IMR-90 (cell line): Measurements from ENCODE around the gene OR4K2. TPM values are rescaled to one million over a fixed set of nuclear protein-coding genes. Genes with fewer than 3 reads are reported as not detected.
A peak's percentile ranks its signal among the peaks of the same experiment; 100 is the strongest.
"Not testable (repeated sequence)": the region's sequence is repeated elsewhere in the genome, so short reads cannot be mapped to it uniquely, and the experiment has no call there.

Experiments used
- ATAC-seq: fragments of 200-7000 bp; cut with Tn5 transposase; 2 replicates; pipeline ENCODE4 v1.9.1; 2020; ENCODE audit warnings: low read depth, mild to moderate bottlenecking, moderate library complexity
- BruUV-seq: library from RNA; stranded (reverse); fragments of 400-500 nt; replicated peaks from 2 replicates; lab custom pipeline; 2021; lab: Mats Ljungman, UMichigan
- CTCF ChIA-PET: fragments of 300-600 bp; formaldehyde crosslinking; extraction: SDS; loops from one replicate; lab custom pipeline; 2021; ENCODE audit warnings: antibody characterized with exemption; lab: Yijun Ruan, JAX
- POLR2A ChIA-PET: fragments of 300-600 bp; sonication (Branson Sonifier 250); formaldehyde crosslinking; loops from one replicate; lab custom pipeline; 2022; ENCODE audit warnings: antibody characterized with exemption; ENCODE audit not compliant: unreplicated experiment; lab: Charles Lee
- DNase-seq: peaks from one replicate; pipeline ENCODE4 v3.0.0; 2013
- H2AFZ ChIP-seq: replicated peaks from 2 replicates; pipeline ENCODE3; 2013; ENCODE audit warnings: low read length, mild to moderate bottlenecking; ENCODE audit not compliant: poor library complexity
- H2AK5ac ChIP-seq: 2 replicates; pipeline ENCODE4 v1.6.1; 2013; ENCODE audit warnings: low read depth, low read length, inconsistent platforms
- H2AK9ac ChIP-seq: replicated peaks from 2 replicates; pipeline ENCODE3; 2013; ENCODE audit warnings: mild to moderate bottlenecking, low read depth, low read length, moderate library complexity; ENCODE audit not compliant: poor library complexity
- H2BK120ac ChIP-seq: 2 replicates; pipeline ENCODE4 v1.6.1; 2013; ENCODE audit warnings: low read depth, low read length, inconsistent platforms
- H2BK15ac ChIP-seq: 3 replicates; pipeline ENCODE4 v1.6.1; 2013; ENCODE audit warnings: low read depth, low read length, inconsistent platforms
- H2BK20ac ChIP-seq: 2 replicates; pipeline ENCODE4 v1.6.1; 2013; ENCODE audit warnings: low read depth, mild to moderate bottlenecking, inconsistent platforms, low read length, moderate library complexity
- H2BK5ac ChIP-seq: 2 replicates; pipeline ENCODE4 v1.6.1; 2013; ENCODE audit warnings: mild to moderate bottlenecking, low read depth, low read length, inconsistent platforms; ENCODE audit not compliant: poor library complexity, severe bottlenecking
- H3K14ac ChIP-seq: replicated peaks from 2 replicates; pipeline ENCODE4 v1.6.1; 2013; ENCODE audit warnings: low read depth, low read length, inconsistent platforms
- H3K18ac ChIP-seq: 2 replicates; pipeline ENCODE4 v1.6.1; 2013; ENCODE audit warnings: low read depth, low read length, control low read depth
- H3K23ac ChIP-seq: 2 replicates; pipeline ENCODE4 v1.6.1; 2013; ENCODE audit warnings: low read depth, low read length, inconsistent platforms
- H3K27ac ChIP-seq: 2 replicates; pipeline ENCODE4 v1.5.1; 2013; ENCODE audit warnings: mild to moderate bottlenecking, control low read depth, low read length; ENCODE audit not compliant: insufficient read depth
- H3K27me3 ChIP-seq: 2 replicates; pipeline ENCODE4 v1.6.1; 2013; ENCODE audit warnings: low read length; ENCODE audit not compliant: control insufficient read depth, insufficient read depth
- H3K36me3 ChIP-seq: 2 replicates; pipeline ENCODE4 v1.6.1; 2013; ENCODE audit warnings: low read length, mixed read lengths; ENCODE audit not compliant: control insufficient read depth, insufficient read depth
- H3K4ac ChIP-seq: 2 replicates; pipeline ENCODE4 v1.6.1; 2013; ENCODE audit warnings: low read depth, low read length, inconsistent platforms
- H3K4me1 ChIP-seq: 2 replicates; pipeline ENCODE4 v1.6.1; 2013; ENCODE audit warnings: low read length, mixed read lengths; ENCODE audit not compliant: control insufficient read depth, insufficient read depth
- H3K4me2 ChIP-seq: 2 replicates; pipeline ENCODE4 v1.6.1; 2013; ENCODE audit warnings: low read depth, mild to moderate bottlenecking, control low read depth, low read length, moderate library complexity
- H3K4me3 ChIP-seq: 2 replicates; pipeline ENCODE4 v1.5.1; 2013; ENCODE audit warnings: low read depth, mild to moderate bottlenecking, control low read depth, low read length, moderate library complexity; ENCODE audit not compliant: insufficient read depth
- H3K56ac ChIP-seq: 2 replicates; pipeline ENCODE4 v1.6.1; 2013; ENCODE audit warnings: low read length, inconsistent platforms; ENCODE audit not compliant: insufficient read depth; ENCODE audit errors: extremely low read depth
- H3K79me1 ChIP-seq, 2 experiments: 2 replicates each; pipeline ENCODE4 v1.6.1; 2013; ENCODE audit warnings: low read length in 2 of 2, inconsistent platforms in 1 of 2, low read depth in 1 of 2
- H3K9ac ChIP-seq: 2 replicates; pipeline ENCODE4 v1.6.1; 2013; ENCODE audit warnings: low read depth, low read length, control low read depth
- H3K9me1 ChIP-seq: 2 replicates; pipeline ENCODE4 v1.6.1; 2013; ENCODE audit warnings: low read length, inconsistent platforms; ENCODE audit not compliant: insufficient read depth
- H3K9me3 ChIP-seq: 2 replicates; pipeline ENCODE4 v1.6.1; 2013; ENCODE audit warnings: low read length; ENCODE audit not compliant: control insufficient read depth, insufficient read depth
- H4K20me1 ChIP-seq: 2 replicates; pipeline ENCODE4 v1.6.1; 2013; ENCODE audit warnings: low read length, inconsistent platforms; ENCODE audit not compliant: insufficient read depth
- H4K5ac ChIP-seq: 2 replicates; pipeline ENCODE4 v1.6.1; 2013; ENCODE audit warnings: mild to moderate bottlenecking, low read depth, low read length, control low read depth
- H4K8ac ChIP-seq, 2 experiments: 2 replicates each; pipeline ENCODE4 v1.6.1; 2013; ENCODE audit warnings: low read depth in 2 of 2, low read length in 2 of 2, control low read depth in 1 of 2, inconsistent platforms in 1 of 2
- H4K91ac ChIP-seq: 2 replicates; pipeline ENCODE4 v1.6.1; 2013; ENCODE audit warnings: low read depth, low read length, inconsistent platforms; ENCODE audit not compliant: insufficient read depth
- MAFK ChIP-seq: IDR thresholded peaks from 2 replicates; pipeline ENCODE4 v1.6.1; 2012; ENCODE audit warnings: low read depth, low read length, improper control_type of control experiment
- RAD21 ChIP-seq: IDR thresholded peaks from 2 replicates; pipeline ENCODE4 v1.6.1; 2012; ENCODE audit warnings: low read length, improper control_type of control experiment
- WGBS, 2 experiments: methylation state at CpG; one replicate each; pipeline versions ENCODE4 v1.1.5 to v1.1.7; 2013; ENCODE audit warnings: missing lambda C conversion rate in 2 of 2; ENCODE audit not compliant: insufficient read length in 1 of 2; ENCODE audit errors: extremely low coverage in 2 of 2; 5-methylcytosine and 5-hydroxymethylcytosine counted together
- dilution Hi-C: fragments of 300-500 bp; cut with HindIII; formaldehyde crosslinking; loops from one replicate; pipeline ENCODE4 v1.14.3; 2018; ENCODE audit warnings: low sequenced_read_pairs; ENCODE audit not compliant: unreplicated experiment
- in situ Hi-C: fragments of 300-500 bp; cut with MboI; formaldehyde crosslinking; loops from 3 replicates; pipeline ENCODE4 v1.14.3; 2019; ENCODE audit warnings: low sequenced_read_pairs, inconsistent platforms, mixed read lengths
- intact Hi-C: fragments of 100-400 bp; cut with micrococcal nuclease; formaldehyde crosslinking; loops from 2 replicates; pipeline ENCODE4 v1.10.0; 2022
- polyA plus RNA-seq, 3 experiments: library from polyadenylated mRNA; depleted of rRNA; stranded (reverse); fragments of >200 nt; gene quantifications; 2 replicates each; pipeline ENCODE4 v1.2.3, GENCODE V29; 2012; ENCODE audit warnings: low replicate concordance in 1 of 3
- total RNA-seq: library from RNA; depleted of rRNA; stranded (reverse); fragments of >200 nt; gene quantifications from 2 replicates; pipeline ENCODE4 v1.2.3, GENCODE V29; 2012

The OR4K2 gene
- total and polyA plus RNA-seq, 2 of the 4 experiments (the other 2 are of a cell fraction), result not detected

GRCh38 chr14:19828314-19828713, 46.6 kb upstream of the OR4K2 start:
- DNase-seq (no peak), ATAC-seq (no peak)
- no peak overlapping the region for H2AFZ ChIP-seq
- intact Hi-C loops (no loop called here), in situ Hi-C loops (no loop called here), dilution Hi-C loops (no loop called here)
- H4K8ac ChIP-seq, result no peak overlapping the region
- H3K14ac ChIP-seq, result no peak overlapping the region
- H4K5ac ChIP-seq, result no peak overlapping the region
- H3K27me3 ChIP-seq, result no peaks in the 10 kb centered on the region
- H3K18ac ChIP-seq, result no peak overlapping the region
- no TSS peak for BruUV-seq
- no peaks in the 10 kb centered on the region for H3K36me3 ChIP-seq
- no peak overlapping the region for H3K23ac ChIP-seq
- peaks cover 9% of the 10 kb centered on the region for H3K9me3 ChIP-seq
- no peak overlapping the region for H4K91ac ChIP-seq
- TF ChIP-seq MAFK, result no peak
- no peak for TF ChIP-seq RAD21
- no peak overlapping the region for H2AK9ac ChIP-seq
- no peak overlapping the region for H2AK5ac ChIP-seq
- H2BK20ac ChIP-seq, result no peak overlapping the region
- CTCF ChIA-PET, result no interaction called here
- no CpG with 5 or more reads among the region's 2 CpGs for WGBS, 2 experiments
- H2BK120ac ChIP-seq, result no peak overlapping the region
- no peak overlapping the region for H2BK15ac ChIP-seq
- H3K9me1 ChIP-seq, result no peaks in the 10 kb centered on the region
- H3K27ac ChIP-seq, result no peak overlapping the region
- H3K56ac ChIP-seq, result no peak overlapping the region
- no peak overlapping the region for H2BK5ac ChIP-seq
- no peak overlapping the region for H3K4me3 ChIP-seq
- H3K4me1 ChIP-seq, result no peaks in the 10 kb centered on the region
- H3K4ac ChIP-seq, result no peak overlapping the region
- H3K79me1 ChIP-seq, result no peaks in the 10 kb centered on the region
- no peak overlapping the region for H3K4me2 ChIP-seq
- no peak overlapping the region for H3K9ac ChIP-seq
- H4K20me1 ChIP-seq, result no peaks in the 10 kb centered on the region
- POLR2A ChIA-PET, result no interaction called here

GRCh38 chr14:19834203-19834848, 40.6 kb upstream of the OR4K2 start:
- H3K23ac ChIP-seq, H2AFZ ChIP-seq, H2BK20ac ChIP-seq, H2BK15ac ChIP-seq, H3K36me3 ChIP-seq, H3K4ac ChIP-seq, H3K9ac ChIP-seq, H4K91ac ChIP-seq, H2AK5ac ChIP-seq, H2BK120ac ChIP-seq, intact Hi-C loops, H4K5ac ChIP-seq, H3K14ac ChIP-seq, in situ Hi-C loops, H3K79me1 ChIP-seq, H4K20me1 ChIP-seq, H3K27ac ChIP-seq, H3K9me1 ChIP-seq, H3K4me2 ChIP-seq, POLR2A ChIA-PET, H4K8ac ChIP-seq, DNase-seq, H3K18ac ChIP-seq, H3K56ac ChIP-seq, BruUV-seq, H3K4me1 ChIP-seq, H3K27me3 ChIP-seq, dilution Hi-C loops, ATAC-seq, H3K4me3 ChIP-seq, CTCF ChIA-PET, H2BK5ac ChIP-seq: not testable (repeated sequence)
- H3K9me3 ChIP-seq, result peaks cover 22% of the 10 kb centered on the region
- peak overlapping the region; percentile 22 for H2AK9ac ChIP-seq
- 63% methylated on average over 4 of the region's 8 CpGs; no CpG with 5 or more reads in 1 of the 2 experiments for WGBS, 2 experiments
